SH-SY5Y (cell line): Measurements from ENCODE around the gene CSMD2.

ENCODE experiments used
- GATA2 ChIP-seq: IDR thresholded peaks from 2 replicates; pipeline ENCODE4 v1.6.1; 2011; ENCODE audit warnings: mild to moderate bottlenecking, low read depth, low read length
- GATA3 ChIP-seq: IDR thresholded peaks from 2 replicates; pipeline ENCODE4 v1.6.1; 2011; ENCODE audit warnings: low read depth, mild to moderate bottlenecking, low read length, moderate library complexity

DNA sequence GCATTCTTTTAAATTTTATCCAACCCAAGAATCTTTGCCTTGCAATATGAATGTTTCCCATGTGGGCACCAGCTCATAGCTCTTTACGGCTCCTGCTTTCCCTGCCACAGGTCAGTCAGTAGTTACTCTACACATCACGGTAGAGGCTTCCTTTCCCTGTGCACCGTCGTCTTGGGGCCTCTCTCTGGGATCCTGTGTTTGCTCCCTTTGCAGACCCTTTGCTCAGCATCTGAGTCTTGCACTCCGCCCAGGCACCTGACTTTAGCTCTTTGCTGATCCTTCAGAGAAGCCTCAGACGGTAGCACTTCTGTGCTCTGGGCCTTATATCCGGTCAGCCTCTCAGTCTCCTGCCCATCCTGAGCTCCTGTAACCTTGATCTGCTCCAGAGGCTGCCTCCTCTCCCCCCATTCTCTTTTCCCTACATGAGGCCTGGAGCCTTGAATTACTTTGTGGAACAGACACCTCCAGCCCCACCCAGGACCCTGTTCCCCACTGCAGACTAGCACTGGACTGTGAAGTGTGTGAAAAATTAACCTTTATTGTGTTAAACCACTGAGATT is 484.7 kb downstream of the CSMD2 start:
- TF ChIP-seq GATA3 (no peak), GATA2 (no peak)
